ENCODE results near the gene LIG1.
"Not testable (repeated sequence)": the region's sequence is repeated elsewhere in the genome, so short reads cannot be mapped to it uniquely, and the experiment has no call there.

LIG1 gene

GRCh38 chr19:48094855-48095203 is 75.3 kb downstream of the LIG1 start:
- no peak for TF ChIP-seq CTCF (IDR thresholded peaks at IDR 0.05; ENCODE audit: low read depth, low read length)

GRCh38 chr19:48094129-48094854 is 75.9 kb downstream of the LIG1 start:
- DNase-seq (ENCODE audit: extremely low read depth, low read depth), result no peak
- TF ChIP-seq CTCF (IDR thresholded peaks at IDR 0.05; ENCODE audit: low read depth, low read length), result no peak

More at GRCh38 chr19:48094855-48095203, 75.3 kb downstream of the LIG1 start:
- no peak for DNase-seq (ENCODE audit: extremely low read depth, low read depth)

GRCh38 chr19:48091111-48091718 is 78.9 kb downstream of the LIG1 start:
- DNase-seq (ENCODE audit: extremely low read depth, low read depth), result peak; percentile 93

- no peak for DNase-seq (ENCODE audit: extremely low read depth, low read depth)
These were observed 79.8 kb downstream of the LIG1 start for GRCh38 chr19:48090281-48090802.

GRCh38 chr19:48088991-48089390 is 81.2 kb downstream of the LIG1 start:
- DNase-seq (ENCODE audit: extremely low read depth, low read depth), result not testable (repeated sequence)

More at GRCh38 chr19:48090281-48090802, 79.8 kb downstream of the LIG1 start:
- TF ChIP-seq CTCF (IDR thresholded peaks at IDR 0.05; ENCODE audit: low read depth, low read length), result no peak

- no peak for DNase-seq (ENCODE audit: extremely low read depth, low read depth)
- no peak for TF ChIP-seq CTCF (IDR thresholded peaks at IDR 0.05; ENCODE audit: low read depth, low read length)
These were observed 84.0 kb downstream of the LIG1 start for GRCh38 chr19:48085904-48086864.

- no peak for DNase-seq (ENCODE audit: extremely low read depth, low read depth)
- no peak for TF ChIP-seq CTCF (IDR thresholded peaks at IDR 0.05; ENCODE audit: low read depth, low read length)
These were observed 85.1 kb downstream of the LIG1 start for GRCh38 chr19:48085076-48085475.

GRCh38 chr19:48081106-48081505 is 89.0 kb downstream of the LIG1 start:
- no peak for DNase-seq (ENCODE audit: extremely low read depth, low read depth)

GRCh38 chr19:48070177-48070769 is 99.9 kb downstream of the LIG1 start:
- not testable (repeated sequence) for DNase-seq (ENCODE audit: extremely low read depth, low read depth)

More at GRCh38 chr19:48081106-48081505, 89.0 kb downstream of the LIG1 start:
- no peak for TF ChIP-seq CTCF (IDR thresholded peaks at IDR 0.05; ENCODE audit: low read depth, low read length)

Measured in AG09319 (cell line).